Stimulated activated CD4-positive, alpha-beta T cell treated with anti-CD3 and anti-CD28 coated beads, Interleukin-2, amount 100 ng/mL, for 4 hours (primary cell): ENCODE results near the gene SHMT1.

Source experiments
- DNase-seq: peaks from one replicate; pipeline ENCODE4 v3.0.0-alpha.2; 2020; ENCODE audit warnings: low read depth

Gene SHMT1

DNA sequence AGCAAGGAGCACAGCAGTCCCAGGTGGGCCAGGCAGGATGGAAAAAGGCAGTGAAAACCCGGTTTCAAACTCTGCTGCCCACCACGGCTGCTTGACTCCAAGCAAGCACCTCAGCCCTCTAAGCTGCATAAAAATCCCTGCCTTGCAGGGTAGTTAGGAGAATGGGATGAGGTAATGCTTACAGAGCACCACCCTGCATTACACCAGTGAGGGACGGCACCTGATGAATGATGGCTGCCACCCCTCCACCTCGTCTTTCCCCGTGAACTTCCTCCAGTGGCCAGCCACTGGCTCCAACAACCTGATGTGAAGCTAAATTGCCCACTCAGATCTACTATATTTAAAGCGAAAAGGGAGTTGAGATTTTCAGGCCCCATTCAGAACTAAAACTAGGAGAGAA lies 81.6 kb downstream of the SHMT1 start:
- no peak for DNase-seq

DNA sequence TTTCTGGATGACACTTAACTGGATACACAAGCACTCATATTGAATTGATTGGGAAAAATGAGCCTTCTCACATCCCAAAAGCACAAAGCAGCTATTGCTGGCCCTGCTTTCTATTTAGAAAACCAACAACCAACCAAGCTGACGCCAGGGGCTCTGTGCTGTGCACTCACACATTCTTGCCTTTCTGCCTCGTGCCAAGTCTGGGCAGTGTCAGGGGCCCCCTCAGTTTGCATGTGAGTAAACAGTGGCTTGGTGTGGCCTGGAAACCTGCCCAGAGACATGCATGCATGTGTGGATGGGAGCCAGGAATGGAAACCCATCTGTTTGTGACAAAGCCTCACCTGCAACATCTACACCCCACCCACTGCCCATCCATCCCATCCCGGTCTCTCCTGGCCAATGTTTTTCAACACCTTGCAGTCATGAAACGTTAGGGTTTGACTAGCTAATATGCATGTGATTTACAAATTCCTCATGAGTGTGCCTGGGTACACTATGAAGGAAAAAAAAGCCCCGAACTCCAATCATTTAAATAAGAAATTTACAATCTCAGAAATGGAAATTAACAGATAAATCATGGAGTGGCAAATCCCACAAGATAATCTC lies 82.5 kb downstream of the SHMT1 start:
- DNase-seq, result no peak

DNA sequence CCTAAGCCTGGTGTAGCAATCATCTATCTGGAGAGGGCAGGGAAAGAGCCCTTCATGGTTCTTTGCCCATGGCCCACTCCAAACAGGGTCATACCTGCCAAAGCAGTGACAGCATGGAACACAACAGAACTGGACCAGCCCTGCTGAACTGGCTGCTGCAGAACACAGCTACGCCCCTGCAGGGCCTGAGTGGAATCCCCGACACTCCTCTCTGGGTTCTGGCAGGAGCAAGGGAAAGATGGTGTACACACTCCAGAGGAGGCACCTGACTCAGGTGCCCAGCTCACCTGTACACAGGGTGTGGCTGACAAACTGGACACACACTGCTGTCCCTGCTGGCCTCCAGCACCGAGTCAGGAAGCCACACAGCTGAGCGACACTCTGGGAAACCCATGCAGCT lies 83.1 kb downstream of the SHMT1 start:
- no peak for DNase-seq

DNA sequence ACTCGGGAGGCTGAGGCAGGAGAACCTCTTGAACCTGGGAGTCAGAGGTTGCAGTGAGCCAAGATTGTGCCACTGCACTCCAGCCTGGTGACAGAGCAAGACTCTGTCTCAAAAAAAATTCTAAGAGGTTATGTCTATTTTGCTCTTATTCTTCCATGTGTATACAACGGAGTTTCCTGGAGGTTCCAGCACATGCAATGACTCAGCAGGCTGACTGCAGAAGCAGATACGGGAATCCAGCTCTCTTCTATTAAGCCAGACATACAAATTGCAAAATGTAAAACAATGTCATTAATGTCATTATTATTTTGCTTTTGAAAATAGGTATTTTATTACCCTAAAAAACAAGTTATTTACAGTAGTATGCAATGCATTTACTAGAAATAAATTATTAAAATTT lies 84.5 kb downstream of the SHMT1 start:
- DNase-seq, result no peak
